ENCODE data around the gene ZSWIM8. TPM values are rescaled to one million over a fixed set of nuclear protein-coding genes. Genes with fewer than 3 reads are reported as not detected.
"Not testable (repeated sequence)": the region's sequence is repeated elsewhere in the genome, so short reads cannot be mapped to it uniquely, and the experiment has no call there.

ZSWIM8 gene, protein sequence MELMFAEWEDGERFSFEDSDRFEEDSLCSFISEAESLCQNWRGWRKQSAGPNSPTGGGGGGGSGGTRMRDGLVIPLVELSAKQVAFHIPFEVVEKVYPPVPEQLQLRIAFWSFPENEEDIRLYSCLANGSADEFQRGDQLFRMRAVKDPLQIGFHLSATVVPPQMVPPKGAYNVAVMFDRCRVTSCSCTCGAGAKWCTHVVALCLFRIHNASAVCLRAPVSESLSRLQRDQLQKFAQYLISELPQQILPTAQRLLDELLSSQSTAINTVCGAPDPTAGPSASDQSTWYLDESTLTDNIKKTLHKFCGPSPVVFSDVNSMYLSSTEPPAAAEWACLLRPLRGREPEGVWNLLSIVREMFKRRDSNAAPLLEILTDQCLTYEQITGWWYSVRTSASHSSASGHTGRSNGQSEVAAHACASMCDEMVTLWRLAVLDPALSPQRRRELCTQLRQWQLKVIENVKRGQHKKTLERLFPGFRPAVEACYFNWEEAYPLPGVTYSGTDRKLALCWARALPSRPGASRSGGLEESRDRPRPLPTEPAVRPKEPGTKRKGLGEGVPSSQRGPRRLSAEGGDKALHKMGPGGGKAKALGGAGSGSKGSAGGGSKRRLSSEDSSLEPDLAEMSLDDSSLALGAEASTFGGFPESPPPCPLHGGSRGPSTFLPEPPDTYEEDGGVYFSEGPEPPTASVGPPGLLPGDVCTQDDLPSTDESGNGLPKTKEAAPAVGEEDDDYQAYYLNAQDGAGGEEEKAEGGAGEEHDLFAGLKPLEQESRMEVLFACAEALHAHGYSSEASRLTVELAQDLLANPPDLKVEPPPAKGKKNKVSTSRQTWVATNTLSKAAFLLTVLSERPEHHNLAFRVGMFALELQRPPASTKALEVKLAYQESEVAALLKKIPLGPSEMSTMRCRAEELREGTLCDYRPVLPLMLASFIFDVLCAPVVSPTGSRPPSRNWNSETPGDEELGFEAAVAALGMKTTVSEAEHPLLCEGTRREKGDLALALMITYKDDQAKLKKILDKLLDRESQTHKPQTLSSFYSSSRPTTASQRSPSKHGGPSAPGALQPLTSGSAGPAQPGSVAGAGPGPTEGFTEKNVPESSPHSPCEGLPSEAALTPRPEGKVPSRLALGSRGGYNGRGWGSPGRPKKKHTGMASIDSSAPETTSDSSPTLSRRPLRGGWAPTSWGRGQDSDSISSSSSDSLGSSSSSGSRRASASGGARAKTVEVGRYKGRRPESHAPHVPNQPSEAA (N-terminal part only)
- total RNA-seq = 89.3 and 115 TPM in 2 replicates
- polyA plus RNA-seq = 37.1 and 63.7 TPM in 2 replicates

DNA sequence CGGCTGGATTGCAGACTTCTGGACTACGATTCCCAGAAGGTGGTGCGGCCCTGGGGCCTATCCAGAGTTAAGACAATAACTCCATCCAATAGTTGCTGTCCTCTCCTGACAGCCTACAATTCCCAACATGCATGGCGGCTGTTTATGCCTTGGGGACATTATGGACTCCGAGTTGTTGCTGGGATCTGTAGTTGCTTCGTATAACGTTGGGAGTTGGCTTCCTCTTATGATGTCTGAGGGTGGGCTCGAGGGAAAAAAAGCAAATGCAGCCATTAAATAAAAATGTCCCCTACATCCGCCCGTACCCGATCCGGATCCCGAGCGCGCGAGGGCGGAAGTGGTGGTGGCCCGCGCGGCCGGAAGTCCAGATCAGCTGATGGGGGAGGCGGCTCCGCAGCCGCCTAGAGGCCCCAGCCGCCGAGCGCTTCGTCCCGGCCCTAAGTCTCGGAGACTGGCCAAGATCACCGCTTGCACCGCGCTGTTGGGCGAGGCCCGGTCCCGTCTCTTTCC is at the start of gene ZSWIM8:
ZSWIM8 (plus strand) TSS at position 396 of the 510 bp plus-strand sequence. CDS start 273 bp downstream, outside the sequence.
- Histone ChIP-seq H3K4me1 (ENCODE audit: low read depth) (peaks cover 4% of the 10 kb centered on the region), H3K27me3 (no peaks in the 10 kb centered on the region), H3K27ac (peak within 1 kb of the TSS; percentile 83), H3K9me3 (ENCODE audit: low read depth) (no peaks in the 10 kb centered on the region), H3K36me3 (peaks cover 5% of the 10 kb centered on the region), H3K4me3 (peak within 1 kb of the TSS; percentile 87)
- DNase-seq (ENCODE audit: low read depth in 1 of 2, low spot score in 1 of 2) = peak; percentile 93 to 98
- TF ChIP-seq, protein P1, sequence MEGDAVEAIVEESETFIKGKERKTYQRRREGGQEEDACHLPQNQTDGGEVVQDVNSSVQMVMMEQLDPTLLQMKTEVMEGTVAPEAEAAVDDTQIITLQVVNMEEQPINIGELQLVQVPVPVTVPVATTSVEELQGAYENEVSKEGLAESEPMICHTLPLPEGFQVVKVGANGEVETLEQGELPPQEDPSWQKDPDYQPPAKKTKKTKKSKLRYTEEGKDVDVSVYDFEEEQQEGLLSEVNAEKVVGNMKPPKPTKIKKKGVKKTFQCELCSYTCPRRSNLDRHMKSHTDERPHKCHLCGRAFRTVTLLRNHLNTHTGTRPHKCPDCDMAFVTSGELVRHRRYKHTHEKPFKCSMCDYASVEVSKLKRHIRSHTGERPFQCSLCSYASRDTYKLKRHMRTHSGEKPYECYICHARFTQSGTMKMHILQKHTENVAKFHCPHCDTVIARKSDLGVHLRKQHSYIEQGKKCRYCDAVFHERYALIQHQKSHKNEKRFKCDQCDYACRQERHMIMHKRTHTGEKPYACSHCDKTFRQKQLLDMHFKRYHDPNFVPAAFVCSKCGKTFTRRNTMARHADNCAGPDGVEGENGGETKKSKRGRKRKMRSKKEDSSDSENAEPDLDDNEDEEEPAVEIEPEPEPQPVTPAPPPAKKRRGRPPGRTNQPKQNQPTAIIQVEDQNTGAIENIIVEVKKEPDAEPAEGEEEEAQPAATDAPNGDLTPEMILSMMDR (IDR thresholded peaks at IDR 0.05; ENCODE audit: low read depth, low read length) = no peak

DNA sequence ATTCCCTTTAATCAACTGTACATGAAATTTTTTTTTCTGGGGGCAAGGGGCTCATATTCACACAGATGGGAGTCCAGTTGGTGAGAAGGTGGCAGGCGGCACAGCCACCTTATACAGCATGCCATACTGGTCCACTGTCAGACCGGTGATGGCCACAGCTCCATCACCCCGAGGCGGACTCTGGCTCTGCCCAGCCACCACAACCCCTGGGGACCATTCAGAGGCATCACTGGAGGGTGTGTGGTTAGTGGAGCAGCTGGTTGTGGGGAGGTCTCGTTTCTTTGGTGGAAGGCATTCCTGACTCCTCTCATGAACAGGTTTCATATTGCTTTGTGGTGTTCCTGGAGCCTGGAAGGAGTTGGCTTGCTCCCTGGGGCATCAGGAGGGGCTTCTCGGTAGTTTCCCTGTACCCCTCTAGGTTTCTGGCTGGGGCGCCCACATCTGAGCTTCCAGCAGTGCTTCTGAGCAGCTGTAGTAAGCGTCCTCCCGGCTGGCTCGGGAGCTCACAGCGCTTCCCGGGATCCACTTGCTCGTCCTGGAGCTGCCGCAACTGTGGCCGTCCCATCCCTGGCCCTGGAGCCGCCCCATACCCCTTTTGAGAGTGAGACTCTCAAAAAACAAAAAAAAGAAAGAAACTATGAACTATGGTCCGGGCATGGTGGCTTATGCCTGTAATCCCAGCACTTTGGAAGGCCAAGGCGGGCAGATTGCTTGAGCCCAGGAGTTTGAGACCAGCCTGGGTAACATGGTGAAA is 44.7 kb upstream of the ZSWIM8 start:
- DNase-seq (ENCODE audit: low read depth in 1 of 2, low spot score in 1 of 2); H3K27me3 ChIP-seq: not testable (repeated sequence)

DNA sequence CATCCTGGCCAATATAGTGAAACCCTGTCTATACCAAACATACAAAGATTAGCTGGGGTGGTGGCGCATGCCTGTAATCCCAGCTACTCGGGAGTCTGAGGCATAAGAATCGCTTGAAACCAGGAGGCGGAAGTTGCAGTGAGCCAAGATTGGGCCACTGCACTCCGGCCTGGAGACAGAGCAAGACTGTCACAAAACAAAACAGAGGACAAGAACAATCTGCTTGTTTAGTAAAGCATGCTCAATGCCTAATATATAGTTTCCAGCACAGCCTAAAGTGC is 43.0 kb upstream of the ZSWIM8 start:
- Histone ChIP-seq H3K27me3 (no peaks in the 10 kb centered on the region), H3K27ac (no peak overlapping the region), H3K9me3 (ENCODE audit: low read depth) (no peaks in the 10 kb centered on the region), H3K4me3 (no peak overlapping the region), H3K36me3 (no peaks in the 10 kb centered on the region), H3K4me1 (ENCODE audit: low read depth) (peaks cover 4% of the 10 kb centered on the region)
- DNase-seq (ENCODE audit: low read depth in 1 of 2, low spot score in 1 of 2) = no peak
- TF ChIP-seq, protein P1 (IDR thresholded peaks at IDR 0.05; ENCODE audit: low read depth, low read length) = no peak

More for the DNA sequence above, 44.7 kb upstream of the ZSWIM8 start:
- not testable (repeated sequence) for H3K27ac ChIP-seq; H3K9me3 ChIP-seq (ENCODE audit: low read depth); H3K4me1 ChIP-seq (ENCODE audit: low read depth); H3K36me3 ChIP-seq; H3K4me3 ChIP-seq

DNA sequence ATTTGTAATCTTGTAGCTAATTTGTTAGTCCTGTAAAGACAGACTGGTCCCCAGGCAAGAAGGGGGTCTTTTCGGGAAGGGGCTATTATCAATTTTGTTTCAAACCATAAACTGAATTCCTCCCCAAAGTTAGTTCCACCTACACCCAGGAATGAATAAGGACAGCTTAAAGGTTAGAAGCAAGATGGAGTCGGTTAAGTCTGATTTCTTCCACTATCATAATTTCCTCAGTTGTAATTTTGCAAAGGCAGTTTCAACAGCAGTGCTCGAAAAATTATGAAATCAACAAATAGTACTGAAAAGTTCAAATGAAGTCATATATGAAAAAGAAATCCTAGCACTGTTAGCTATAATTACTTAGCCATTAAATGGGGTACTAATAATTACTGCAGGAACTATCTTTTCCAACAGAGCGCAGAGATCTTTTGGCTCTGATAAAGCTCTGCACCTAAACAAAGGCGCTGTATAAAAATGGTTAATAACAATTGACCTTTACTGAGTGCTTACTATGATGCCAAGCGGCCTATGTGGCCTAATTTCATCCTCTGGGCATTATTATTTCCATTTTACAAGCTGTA is 42.0 kb upstream of the ZSWIM8 start:
- Histone ChIP-seq H3K9me3 (ENCODE audit: low read depth) (no peaks in the 10 kb centered on the region), H3K4me1 (ENCODE audit: low read depth) (peaks cover 4% of the 10 kb centered on the region), H3K36me3 (peaks cover 4% of the 10 kb centered on the region), H3K27ac (peak overlapping the region; percentile 96), H3K27me3 (no peaks in the 10 kb centered on the region), H3K4me3 (peak overlapping the region; percentile 88)
- TF ChIP-seq, protein P1 (IDR thresholded peaks at IDR 0.05; ENCODE audit: low read depth, low read length) = no peak
- no peak for DNase-seq (ENCODE audit: low read depth in 1 of 2, low spot score in 1 of 2)

DNA sequence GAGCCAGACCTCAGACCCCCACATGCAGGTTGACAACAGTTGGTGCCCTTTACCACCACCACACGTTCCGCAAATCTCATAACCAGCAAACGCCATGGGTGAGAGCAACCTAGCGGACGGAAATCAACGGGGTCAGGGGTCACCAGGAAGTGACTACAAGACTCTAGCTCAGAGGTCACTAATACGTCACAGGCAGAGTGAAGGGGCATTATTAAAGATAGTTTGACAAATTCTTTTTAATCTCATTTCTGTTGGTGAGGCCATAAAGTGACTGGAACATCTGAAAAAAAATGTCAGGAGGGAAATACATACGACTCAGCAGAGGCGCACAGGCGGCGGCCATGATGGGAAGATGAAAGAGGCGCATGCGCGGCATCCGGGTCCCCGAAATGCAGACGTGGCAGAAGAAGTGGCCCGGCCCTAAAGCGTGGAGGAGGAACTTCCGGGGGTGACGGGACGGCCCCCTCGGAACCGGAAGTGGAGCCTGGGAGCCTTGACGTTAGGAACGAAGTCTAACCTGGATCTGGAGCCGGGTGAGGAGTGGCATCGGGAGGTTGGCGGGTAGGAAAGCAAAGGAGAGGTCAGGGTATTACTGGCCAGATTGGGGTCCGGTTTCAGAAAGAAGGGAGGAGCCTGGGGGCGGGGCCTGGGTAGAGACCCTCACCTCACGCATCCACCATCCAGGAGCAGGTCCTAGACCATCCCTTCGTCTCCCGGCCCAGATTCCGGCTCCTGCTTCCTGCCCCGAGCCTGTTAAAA is 41.3 kb upstream of the ZSWIM8 start, which contains the start of gene SEC24C:
SEC24C (plus strand) TSS at position 468 of the 759 bp plus-strand sequence. CDS start 2,461 bp downstream, outside the sequence.
- Histone ChIP-seq H3K9me3 (ENCODE audit: low read depth) (no peaks in the 10 kb centered on the region), H3K4me3 (peak within 1 kb of the TSS; percentile 88), H3K27ac (peak within 1 kb of the TSS; percentile 96), H3K36me3 (peaks cover 9% of the 10 kb centered on the region), H3K4me1 (ENCODE audit: low read depth) (peaks cover 4% of the 10 kb centered on the region), H3K27me3 (no peaks in the 10 kb centered on the region)
- TF ChIP-seq, protein P1 (IDR thresholded peaks at IDR 0.05; ENCODE audit: low read depth, low read length) = no peak
- DNase-seq (ENCODE audit: low read depth in 1 of 2, low spot score in 1 of 2) = peak; percentile 97
